ENCODE data around the gene FGF14.

The FGF14 gene

DNA sequence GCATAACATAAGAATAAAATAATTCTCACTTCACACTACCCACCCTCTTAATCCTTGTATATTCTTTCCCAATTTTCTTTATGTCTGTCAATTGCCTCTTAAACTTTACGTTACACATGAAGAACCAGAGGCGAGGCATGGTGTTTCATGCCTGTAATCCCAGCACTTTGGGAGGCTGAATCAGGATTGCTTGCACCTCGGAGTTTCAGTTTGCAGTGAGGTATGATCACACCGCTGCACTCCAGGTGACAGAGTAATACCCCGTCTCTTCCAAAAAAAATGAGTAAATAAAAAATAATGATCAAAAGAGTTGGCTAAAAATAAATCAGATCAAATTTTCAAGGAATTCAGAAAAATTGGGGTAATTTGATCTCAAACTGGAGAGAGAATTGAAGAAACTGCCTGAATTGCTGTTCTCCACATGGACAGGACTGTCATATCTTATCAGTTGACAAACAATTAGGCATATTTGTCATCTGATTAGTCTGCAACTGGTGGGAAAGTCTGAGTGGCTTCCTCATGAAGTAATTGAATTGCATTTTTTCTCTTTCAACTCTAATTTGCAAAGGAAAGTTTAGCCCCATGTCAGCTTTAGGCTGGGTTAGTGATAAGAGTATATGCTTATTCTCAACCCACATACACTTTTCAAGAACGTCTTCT is 646.5 kb downstream of the FGF14 start:
- no peak for DNase-seq

DNA sequence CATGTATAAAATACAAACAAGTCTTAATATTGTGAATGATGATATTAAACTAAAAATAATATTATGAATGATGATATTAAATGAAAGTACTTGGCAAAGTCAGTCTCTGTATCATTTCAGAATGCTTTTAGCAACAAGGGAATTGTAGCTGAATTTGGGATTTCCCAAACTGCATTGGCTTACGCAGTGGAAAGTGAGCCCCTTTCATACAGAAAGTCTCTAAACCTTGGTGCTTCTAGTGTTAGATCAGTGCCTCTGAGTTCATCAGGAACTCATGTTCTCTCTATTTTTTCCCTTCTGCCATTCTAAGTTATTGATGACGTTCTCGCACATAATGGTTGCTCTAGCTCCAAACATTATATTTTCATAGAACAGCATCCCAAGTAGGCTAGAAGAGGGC is 649.4 kb downstream of the FGF14 start:
- no peak for DNase-seq

- peak; percentile 76 for DNase-seq
Observed at GRCh38 chr13:101751488-101751887, 650.4 kb downstream of the FGF14 start.

DNA sequence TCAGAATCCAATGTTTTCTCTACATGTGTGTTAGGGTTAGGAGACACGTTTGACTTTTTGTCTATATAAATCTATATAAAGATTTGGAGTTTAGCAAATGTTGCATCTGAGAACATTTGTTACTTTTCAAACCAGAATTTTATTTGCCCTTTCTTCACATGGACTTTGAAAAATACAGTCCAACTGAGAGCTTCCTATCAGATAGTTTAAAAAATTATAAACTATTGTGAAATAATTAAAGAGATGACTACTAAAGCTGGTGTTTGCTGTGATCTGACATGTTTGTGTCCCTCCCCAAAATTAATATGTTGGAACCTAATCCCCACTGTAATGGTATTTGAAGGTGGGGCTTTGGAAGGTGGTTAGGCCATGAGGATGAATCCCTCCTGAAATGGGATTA is 652.3 kb downstream of the FGF14 start:
- no peak for DNase-seq

DNA sequence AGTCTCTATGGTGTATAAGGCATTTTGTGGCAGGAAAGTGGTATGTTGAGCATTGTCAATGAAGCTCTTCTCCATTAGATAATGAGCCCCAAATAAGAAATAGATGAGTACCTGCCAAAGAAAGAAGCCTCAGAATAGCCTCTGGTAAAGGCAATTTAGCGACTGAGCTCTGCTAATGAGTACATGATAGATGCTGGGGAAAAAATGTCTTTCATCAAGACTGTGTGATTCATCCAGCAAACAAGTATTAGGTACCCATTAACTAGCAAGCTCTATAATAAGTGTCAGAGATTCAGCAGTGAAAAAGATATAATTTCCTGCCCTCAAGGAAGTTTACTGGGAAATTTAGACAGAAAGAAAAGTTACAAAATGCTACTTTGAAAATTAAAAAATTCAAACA is 654.8 kb downstream of the FGF14 start:
- no peak for DNase-seq

DNA sequence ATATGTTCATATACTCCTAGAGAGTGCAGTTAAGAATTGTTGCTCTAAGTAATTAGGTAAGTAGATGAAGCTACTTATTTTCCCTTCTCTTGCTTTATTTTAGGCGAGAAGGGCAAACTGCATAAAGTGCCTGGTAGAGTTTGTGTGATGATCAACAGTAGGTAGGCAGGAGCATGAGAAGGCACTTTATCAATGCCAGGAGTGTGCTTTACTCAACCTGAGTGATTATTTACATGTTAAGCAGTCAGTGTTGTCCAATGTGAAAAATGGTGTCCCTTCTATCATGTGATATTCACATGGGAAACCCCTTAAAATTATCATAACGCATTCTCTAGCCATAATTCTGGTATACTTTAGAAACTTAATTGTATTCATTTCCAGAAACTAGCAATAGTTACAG is 655.3 kb downstream of the FGF14 start:
- no peak for DNase-seq

GRCh38 chr13:101739382-101740178 is 662.3 kb downstream of the FGF14 start:
- DNase-seq = no peak

GRCh38 chr13:101738336-101738735 is 663.5 kb downstream of the FGF14 start:
- no peak for DNase-seq

- no peak for DNase-seq
Observed at GRCh38 chr13:101736566-101736965, 665.3 kb downstream of the FGF14 start.

DNA sequence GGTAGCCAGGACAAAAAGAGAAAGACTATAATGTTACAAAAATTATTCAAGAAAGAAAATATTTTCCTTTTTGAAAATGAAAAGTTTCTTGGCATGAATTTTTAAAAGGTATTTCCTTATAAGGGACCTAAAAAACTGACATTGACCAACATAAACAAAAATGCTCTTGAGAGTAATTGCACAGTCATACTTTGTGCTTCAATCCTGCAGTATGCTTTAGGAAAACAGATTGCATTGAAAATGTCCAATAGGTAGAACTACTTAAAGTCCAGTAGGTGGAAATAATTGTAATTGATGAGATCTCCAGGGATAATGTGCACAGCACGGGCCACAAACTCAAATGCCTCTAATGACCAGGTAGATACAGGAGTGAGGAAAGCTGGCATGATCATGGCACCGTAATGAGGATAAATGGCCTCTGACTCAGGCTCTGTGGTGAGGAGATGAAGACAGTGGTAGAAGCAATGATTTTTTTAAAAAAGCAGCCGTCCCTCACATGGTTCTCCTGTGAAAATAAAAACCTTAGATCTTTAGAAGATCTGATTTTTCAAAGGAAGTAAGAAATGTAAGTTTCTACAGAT is 671.3 kb downstream of the FGF14 start:
- DNase-seq = no peak

GRCh38 chr13:101728615-101729014 is 673.2 kb downstream of the FGF14 start:
- no peak for DNase-seq

- DNase-seq = no peak
Observed at GRCh38 chr13:101728021-101728420, 673.8 kb downstream of the FGF14 start.

DNA sequence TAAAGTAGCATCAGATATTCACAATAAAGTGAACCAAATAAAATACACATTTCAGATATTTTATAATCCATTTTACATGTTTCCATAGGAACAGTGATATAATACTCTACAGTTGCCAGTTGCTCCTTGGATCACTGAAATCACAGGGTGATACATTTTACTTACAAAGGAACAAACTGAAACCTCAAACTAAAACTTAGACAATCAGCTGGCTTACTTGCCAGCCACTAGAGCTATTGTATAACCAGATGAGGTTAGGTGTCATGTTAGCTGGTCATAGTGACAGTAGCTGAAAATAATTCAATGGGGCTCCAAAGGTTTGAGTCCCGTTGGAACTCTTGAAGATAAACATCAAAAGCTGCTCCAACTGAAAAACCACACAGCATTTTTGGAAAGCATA is 674.7 kb downstream of the FGF14 start:
- DNase-seq = no peak

DNA sequence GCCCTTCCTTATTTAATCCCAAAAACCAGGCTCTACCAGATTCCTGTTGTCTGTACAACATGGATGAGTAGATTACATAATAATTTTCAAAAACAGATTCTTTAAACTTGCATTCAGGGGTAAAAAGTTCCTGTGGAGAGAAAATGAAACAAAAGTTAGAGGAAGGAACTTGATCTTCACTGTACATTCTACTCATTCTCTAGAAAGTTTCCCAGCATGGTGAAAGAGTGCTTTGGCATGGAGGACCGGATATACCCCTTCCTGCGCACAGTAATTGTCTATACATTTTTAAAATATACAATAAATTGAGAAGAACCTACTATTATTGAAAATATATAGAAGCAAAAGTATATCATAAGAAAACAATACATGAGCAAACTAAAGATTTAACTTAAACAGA is 675.2 kb downstream of the FGF14 start:
- DNase-seq = no peak

GRCh38 chr13:101718496-101718895 is 683.4 kb downstream of the FGF14 start:
- no peak for DNase-seq

DNA sequence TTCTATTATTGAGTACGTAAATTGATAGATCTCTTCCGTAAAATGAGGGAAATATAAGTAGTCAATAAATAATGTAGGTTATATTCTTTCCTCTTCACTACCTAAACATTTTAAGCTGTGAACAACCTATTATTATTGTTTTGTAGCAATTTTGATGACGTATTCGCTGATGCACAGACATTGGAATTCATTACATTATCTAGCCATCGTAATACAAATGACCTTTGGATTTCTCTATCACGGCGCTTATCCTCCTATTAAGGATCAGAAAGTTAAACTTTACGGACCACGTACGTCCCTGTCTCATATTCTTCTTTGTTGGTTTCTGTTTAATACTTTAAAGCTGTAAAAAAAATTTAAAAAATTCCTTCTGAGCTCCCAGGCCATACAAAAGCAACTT is 684.5 kb downstream of the FGF14 start:
- no peak for DNase-seq

DNA sequence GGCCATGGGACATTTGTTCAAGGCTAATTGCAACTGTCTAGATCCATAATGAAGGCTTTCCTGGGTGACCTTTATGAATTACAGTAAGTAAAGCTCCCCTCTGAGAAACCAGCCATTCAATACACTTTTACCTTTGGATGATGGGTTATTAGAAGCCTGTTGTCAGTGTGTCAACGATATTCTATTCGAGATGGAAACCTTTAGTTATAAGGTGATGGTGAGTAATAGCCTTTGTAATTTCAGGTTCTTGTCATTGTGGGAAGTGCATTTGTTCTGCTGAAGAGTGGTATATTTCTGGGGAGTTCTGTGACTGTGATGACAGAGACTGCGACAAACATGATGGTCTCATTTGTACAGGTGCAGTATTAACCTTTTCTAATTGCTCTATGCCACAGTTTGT is 687.7 kb downstream of the FGF14 start:
- DNase-seq = no peak

GRCh38 chr13:101712026-101712348 is 689.9 kb downstream of the FGF14 start:
- DNase-seq = no peak

DNA sequence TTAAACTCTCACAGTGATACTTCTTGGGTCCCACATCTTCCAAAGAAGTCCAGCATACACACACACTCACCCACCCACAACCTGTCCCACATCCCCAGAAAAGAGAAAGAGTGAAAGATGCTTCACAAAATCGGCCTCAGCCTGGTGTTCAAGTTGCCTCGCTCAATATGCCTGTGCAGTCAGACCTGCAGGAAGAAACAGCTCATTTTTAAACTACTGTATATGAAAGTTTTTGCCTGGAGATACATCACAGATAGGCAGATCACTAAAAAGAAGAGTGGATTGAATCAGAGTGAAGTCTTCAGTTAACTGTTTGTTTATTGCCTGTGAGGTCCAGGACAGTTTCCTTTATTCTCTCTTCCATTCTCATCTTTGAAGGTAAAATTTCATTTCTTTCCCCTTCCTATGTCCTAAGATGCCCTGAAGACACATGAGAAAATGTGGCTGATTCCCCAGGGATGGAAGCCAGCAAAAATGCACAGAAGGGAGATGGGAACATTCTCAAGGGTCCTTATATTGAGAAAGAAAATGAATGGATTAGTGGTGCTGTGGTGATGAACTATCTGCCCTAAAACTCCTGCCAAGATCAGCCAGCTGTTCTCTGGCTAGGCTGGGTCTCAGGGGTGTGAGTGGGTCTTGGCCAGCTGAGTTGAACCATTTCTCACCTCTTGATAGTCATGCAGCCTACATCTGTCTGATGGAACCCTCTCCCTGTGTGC is 690.4 kb downstream of the FGF14 start:
- peak; percentile 48 for DNase-seq

DNA sequence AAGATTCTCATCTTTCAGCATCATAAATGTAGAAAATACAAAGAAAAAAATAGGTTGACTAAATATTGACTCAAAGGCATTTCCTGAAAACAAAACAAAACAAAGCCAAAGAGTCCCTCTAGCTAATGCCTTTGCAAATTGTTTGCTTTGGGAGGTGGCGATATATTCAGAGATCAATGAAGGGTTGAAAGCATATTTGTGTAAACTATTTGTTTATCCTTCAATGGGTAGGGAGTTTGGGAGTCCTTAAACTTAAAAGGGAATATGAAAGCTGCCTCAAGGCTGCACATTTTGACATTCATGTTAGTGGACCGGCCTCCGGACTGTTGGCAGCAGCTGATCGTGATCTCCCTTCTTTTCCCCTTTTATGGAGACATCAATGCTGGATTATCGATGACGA is 691.9 kb downstream of the FGF14 start:
- DNase-seq = no peak

DNA sequence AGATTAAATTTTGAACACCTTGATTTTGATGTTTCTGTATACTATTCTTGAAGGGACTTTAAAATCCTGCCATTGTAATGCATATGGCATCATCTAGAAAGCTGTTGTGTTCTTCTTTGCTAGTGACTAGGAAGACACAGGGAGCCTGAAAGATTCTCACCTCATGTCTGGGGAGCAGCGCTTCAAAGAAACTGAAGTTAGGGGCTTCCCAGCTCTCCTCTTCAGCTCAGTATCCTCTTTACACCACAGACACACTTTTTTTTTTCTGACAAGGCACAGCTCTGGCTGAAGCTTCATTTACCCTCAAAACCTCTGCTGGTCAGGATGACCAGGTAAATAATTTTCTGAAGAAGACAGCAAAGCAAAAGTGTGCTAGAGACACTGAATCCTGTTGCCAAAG is 693.7 kb downstream of the FGF14 start:
- no peak for DNase-seq

GRCh38 chr13:101707659-101708058 is 694.2 kb downstream of the FGF14 start:
- no peak for DNase-seq

GRCh38 chr13:101706651-101707050 is 695.2 kb downstream of the FGF14 start:
- no peak for DNase-seq

GRCh38 chr13:101703838-101704237 is 698.0 kb downstream of the FGF14 start:
- DNase-seq = no peak

Data from NCI-H524 treated with DMSO at 0.1 percent for 48 hours (cell line).